Cardiac muscle cell (in vitro differentiated cells and primary cell): ENCODE data around the gene WDR70. TPM values are rescaled to one million over a fixed set of nuclear protein-coding genes. Genes with fewer than 3 reads are reported as not detected.
A peak's percentile ranks its signal among the peaks of the same experiment; 100 is the strongest.

Experiments used
- DNase-seq, 2 donors: peaks; one replicate each; pipeline versions ENCODE4 v3.0.0 to v3.0.0-alpha.2; 2010 to 2017; ENCODE audit warnings: low read depth in 1 of 2, low spot score in 1 of 2
- H3K27ac ChIP-seq: fragments of 200-600 bp; sonication (generic); 2 replicates; pipeline ENCODE4 v1.5.1; 2016
- H3K27me3 ChIP-seq: fragments of 200-600 bp; sonication (generic); 2 replicates; pipeline ENCODE4 v1.6.0; 2016; ENCODE audit warnings: control low read depth
- H3K36me3 ChIP-seq: fragments of 200-600 bp; sonication (generic); 2 replicates; pipeline ENCODE4 v1.5.1; 2016; ENCODE audit warnings: control low read depth
- H3K4me1 ChIP-seq: fragments of 200-600 bp; sonication (generic); 2 replicates; pipeline ENCODE4 v1.8.1; 2017; ENCODE audit warnings: low read depth, mild to moderate bottlenecking, mixed run types
- H3K4me3 ChIP-seq: fragments of 200-600 bp; sonication (generic); 2 replicates; pipeline ENCODE4 v1.5.1; 2016; ENCODE audit warnings: mild to moderate bottlenecking
- H3K9me3 ChIP-seq: fragments of 200-600 bp; sonication (generic); 2 replicates; pipeline ENCODE4 v1.5.1; 2017; ENCODE audit warnings: low read depth, mild to moderate bottlenecking, control low read depth
- polyA plus RNA-seq: library from polyadenylated mRNA; unstranded; fragments of >200 nt; fragmentation: Nextera tagmentation; extraction: Ambion mirVana; gene quantifications from 2 replicates; pipeline ENCODE4 v1.2.1, GENCODE V29; 2016
- total RNA-seq: library from RNA; depleted of rRNA; stranded (reverse); fragments of >200 nt; gene quantifications from 2 replicates; pipeline ENCODE4 v1.2.3, GENCODE V29; 2016
- TF ChIP-seq, protein P1 (sequence below): IDR thresholded peaks from 2 replicates; pipeline ENCODE4 v1.5.1; 2012; ENCODE audit warnings: low read depth, mild to moderate bottlenecking, low read length

WDR70 gene
- total and polyA plus RNA-seq, 2 experiments from 2014 or later: 21.8 to 22.7 TPM

DNA sequence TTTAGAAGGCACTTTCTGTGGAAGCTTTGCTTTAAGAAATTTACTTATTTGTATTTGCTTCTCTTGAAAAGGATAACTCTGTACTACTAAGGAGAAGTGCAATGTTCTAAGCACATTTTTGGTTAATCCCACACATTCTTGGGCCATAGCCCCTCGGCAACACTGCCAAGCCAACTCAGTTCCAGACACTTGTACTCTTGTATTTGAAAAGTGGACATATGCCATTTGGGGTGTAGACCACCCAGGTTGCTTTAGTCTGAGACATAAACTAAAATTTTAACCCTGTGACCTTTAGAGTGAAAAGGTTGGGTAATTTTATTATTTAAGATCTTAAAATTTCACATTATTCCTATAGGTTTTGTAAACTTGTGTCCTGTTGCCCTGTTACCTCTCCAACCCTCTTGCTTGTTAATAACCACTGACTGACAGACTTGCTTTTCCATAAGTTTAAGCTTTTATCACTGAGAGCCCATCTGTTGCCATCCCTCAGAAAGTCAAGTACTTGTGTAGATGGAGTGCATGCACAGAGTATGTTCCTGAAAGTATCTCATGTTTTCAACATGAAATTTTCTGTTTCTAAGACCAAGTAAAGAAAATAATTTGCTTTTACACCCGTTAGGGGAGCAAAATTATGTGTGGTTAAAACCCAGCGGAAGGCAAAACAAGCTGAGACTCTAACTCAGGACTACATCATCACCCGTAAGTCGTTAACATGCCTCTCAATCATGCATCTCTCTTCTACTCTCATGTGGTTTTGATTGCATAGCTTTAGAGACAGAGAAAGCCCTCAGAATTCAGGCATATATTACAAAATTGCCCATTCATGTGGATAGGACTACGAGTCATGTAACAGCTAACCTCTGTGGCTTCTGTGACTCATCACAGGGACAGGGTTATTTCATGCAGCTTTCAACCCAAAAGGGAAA, 343.4 kb downstream of the WDR70 start:
- no peak overlapping the region for H3K27ac ChIP-seq
- H3K9me3 ChIP-seq: no peaks in the 10 kb centered on the region
- TF ChIP-seq, protein P1, sequence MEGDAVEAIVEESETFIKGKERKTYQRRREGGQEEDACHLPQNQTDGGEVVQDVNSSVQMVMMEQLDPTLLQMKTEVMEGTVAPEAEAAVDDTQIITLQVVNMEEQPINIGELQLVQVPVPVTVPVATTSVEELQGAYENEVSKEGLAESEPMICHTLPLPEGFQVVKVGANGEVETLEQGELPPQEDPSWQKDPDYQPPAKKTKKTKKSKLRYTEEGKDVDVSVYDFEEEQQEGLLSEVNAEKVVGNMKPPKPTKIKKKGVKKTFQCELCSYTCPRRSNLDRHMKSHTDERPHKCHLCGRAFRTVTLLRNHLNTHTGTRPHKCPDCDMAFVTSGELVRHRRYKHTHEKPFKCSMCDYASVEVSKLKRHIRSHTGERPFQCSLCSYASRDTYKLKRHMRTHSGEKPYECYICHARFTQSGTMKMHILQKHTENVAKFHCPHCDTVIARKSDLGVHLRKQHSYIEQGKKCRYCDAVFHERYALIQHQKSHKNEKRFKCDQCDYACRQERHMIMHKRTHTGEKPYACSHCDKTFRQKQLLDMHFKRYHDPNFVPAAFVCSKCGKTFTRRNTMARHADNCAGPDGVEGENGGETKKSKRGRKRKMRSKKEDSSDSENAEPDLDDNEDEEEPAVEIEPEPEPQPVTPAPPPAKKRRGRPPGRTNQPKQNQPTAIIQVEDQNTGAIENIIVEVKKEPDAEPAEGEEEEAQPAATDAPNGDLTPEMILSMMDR: no peak
- peak in 1 of 2 donors; percentile 84 for DNase-seq
- H3K27me3 ChIP-seq: no peaks in the 10 kb centered on the region
- H3K4me3 ChIP-seq: no peak overlapping the region
- H3K36me3 ChIP-seq: peaks cover 7% of the 10 kb centered on the region
- H3K4me1 ChIP-seq: no peaks in the 10 kb centered on the region

- Histone ChIP-seq H3K9me3 (no peaks in the 10 kb centered on the region), H3K27ac (no peak overlapping the region), H3K27me3 (no peaks in the 10 kb centered on the region), H3K4me1 (no peaks in the 10 kb centered on the region), H3K4me3 (no peak overlapping the region), H3K36me3 (peaks cover 13% of the 10 kb centered on the region)
- DNase-seq: peak; percentile 29 to 40
- TF ChIP-seq, protein P1: peak; percentile 54
Observed at GRCh38 chr5:37723162-37723961, 344.2 kb downstream of the WDR70 start.

DNA sequence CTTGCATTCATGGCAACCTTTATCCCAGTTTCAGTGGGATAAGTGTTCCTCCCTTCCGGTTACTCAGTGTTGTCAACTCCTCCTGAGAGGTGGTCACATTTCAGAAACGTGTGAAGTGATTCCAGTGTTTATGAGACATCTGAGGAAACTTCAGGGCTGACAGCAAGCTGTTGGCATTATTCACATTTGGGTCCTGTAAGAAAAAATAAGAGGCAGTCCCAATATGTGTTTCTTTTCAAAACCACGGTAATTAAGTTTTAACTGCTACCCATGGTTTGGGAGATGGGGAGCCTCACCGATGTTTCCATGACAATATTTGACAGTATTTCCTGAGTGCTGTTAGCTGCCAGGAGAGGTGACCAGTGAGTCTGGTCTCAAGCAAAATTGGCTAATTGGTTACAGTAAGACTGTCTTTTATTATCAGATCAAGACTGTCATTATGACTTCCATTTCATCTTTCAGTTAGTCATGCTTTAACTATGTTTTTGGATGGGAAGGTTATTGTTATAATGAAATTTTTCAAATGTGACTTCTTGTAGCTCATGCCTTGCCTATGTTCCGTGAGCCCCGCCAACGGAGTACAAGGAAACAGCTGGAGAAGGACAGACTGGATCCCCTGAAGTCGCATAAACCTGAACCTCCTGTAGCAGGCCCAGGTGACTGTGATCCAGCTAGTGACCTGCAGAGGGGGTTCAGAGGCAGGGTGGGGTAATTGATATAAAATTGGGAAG, 345.4 kb downstream of the WDR70 start:
- no peaks in the 10 kb centered on the region for H3K9me3 ChIP-seq
- TF ChIP-seq, protein P1: no peak

DNA sequence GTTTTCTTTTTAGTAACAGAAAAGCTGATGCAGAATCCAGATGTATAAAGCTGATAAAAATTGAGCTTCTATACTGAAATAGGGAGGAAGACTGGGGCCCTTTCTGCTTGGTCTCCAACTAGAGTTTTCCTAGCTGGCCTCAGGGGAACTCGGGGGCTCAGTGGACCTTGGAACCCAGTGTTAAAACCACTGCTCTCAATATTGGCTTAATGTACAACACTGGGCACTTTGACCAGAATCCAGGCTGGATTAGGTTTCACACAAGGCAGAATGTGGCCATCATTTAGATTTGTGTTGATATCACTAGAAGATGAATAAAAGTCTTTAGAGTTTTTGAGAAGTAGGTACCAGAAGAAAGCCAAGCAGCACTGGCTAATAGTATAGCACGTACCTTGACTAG, 346.1 kb downstream of the WDR70 start:
- no peaks in the 10 kb centered on the region for H3K9me3 ChIP-seq
- no peaks in the 10 kb centered on the region for H3K4me1 ChIP-seq
- H3K27ac ChIP-seq: no peak overlapping the region
- TF ChIP-seq, protein P1: no peak
- no peak overlapping the region for H3K4me3 ChIP-seq
- H3K27me3 ChIP-seq: no peaks in the 10 kb centered on the region
- peaks cover 13% of the 10 kb centered on the region for H3K36me3 ChIP-seq
- no peak for DNase-seq

More for the DNA sequence above, 345.4 kb downstream of the WDR70 start:
- Histone ChIP-seq H3K27me3 (no peaks in the 10 kb centered on the region), H3K4me3 (no peak overlapping the region), H3K36me3 (peaks cover 13% of the 10 kb centered on the region), H3K4me1 (no peaks in the 10 kb centered on the region), H3K27ac (no peak overlapping the region)
- DNase-seq: peak in 1 of 2 donors; percentile 47

GRCh38 chr5:37727238-37727637, 348.1 kb downstream of the WDR70 start:
- H3K4me3 ChIP-seq: no peak overlapping the region
- peaks cover 13% of the 10 kb centered on the region for H3K36me3 ChIP-seq
- DNase-seq: no peak
- TF ChIP-seq, protein P1: no peak
- H3K27ac ChIP-seq: no peak overlapping the region
- H3K27me3 ChIP-seq: no peaks in the 10 kb centered on the region
- no peaks in the 10 kb centered on the region for H3K9me3 ChIP-seq
- H3K4me1 ChIP-seq: no peaks in the 10 kb centered on the region
